GM19023 (cell line): Measurements from ENCODE around the gene DTHD1.

Experiments used
- ATAC-seq: cut with Tn5 transposase; IDR thresholded peaks from one replicate; pipeline ENCODE4 v1.9.1; 2021; ENCODE audit warnings: mild to moderate bottlenecking, moderate library complexity; ENCODE audit not compliant: unreplicated experiment

DTHD1 gene

GRCh38 chr4:36338973-36339372, 57.6 kb downstream of the DTHD1 start:
- ATAC-seq = no peak

- ATAC-seq = no peak
Measured at GRCh38 chr4:36341936-36342335, 60.5 kb downstream of the DTHD1 start.

GRCh38 chr4:36343501-36344175, 62.2 kb downstream of the DTHD1 start:
- ATAC-seq = no peak

- ATAC-seq = peak; percentile 94
Measured at GRCh38 chr4:36348403-36348938, 67.1 kb downstream of the DTHD1 start.

GRCh38 chr4:36349938-36350549, 68.6 kb downstream of the DTHD1 start:
- no peak for ATAC-seq

- peak; percentile 41 for ATAC-seq
Measured at GRCh38 chr4:36351082-36351666, 69.8 kb downstream of the DTHD1 start.

- no peak for ATAC-seq
Measured at GRCh38 chr4:36353998-36354397, 72.6 kb downstream of the DTHD1 start.

- no peak for ATAC-seq
Measured at GRCh38 chr4:36358173-36358572, 76.8 kb downstream of the DTHD1 start.

GRCh38 chr4:36360755-36361154, 79.3 kb downstream of the DTHD1 start:
- no peak for ATAC-seq

GRCh38 chr4:36363024-36363423, 81.6 kb downstream of the DTHD1 start:
- ATAC-seq = no peak

GRCh38 chr4:36374836-36375511, 93.6 kb downstream of the DTHD1 start:
- no peak for ATAC-seq

- peak; percentile 81 for ATAC-seq
Measured at GRCh38 chr4:36385951-36386571, 104.6 kb downstream of the DTHD1 start.

GRCh38 chr4:36386691-36387090, 105.3 kb downstream of the DTHD1 start:
- no peak for ATAC-seq

GRCh38 chr4:36388710-36389109, 107.3 kb downstream of the DTHD1 start:
- no peak for ATAC-seq

- ATAC-seq = no peak
Measured at GRCh38 chr4:36391411-36391810, 110.0 kb downstream of the DTHD1 start.

GRCh38 chr4:36392024-36392423, 110.6 kb downstream of the DTHD1 start:
- no peak for ATAC-seq

- ATAC-seq = no peak
Measured at GRCh38 chr4:36392916-36393315, 111.5 kb downstream of the DTHD1 start.
